GM18508 (cell line): Measurements from ENCODE around the gene SLC4A7.
A peak's percentile ranks its signal among the peaks of the same experiment; 100 is the strongest.

ENCODE experiments used
- ATAC-seq: cut with Tn5 transposase; IDR thresholded peaks from one replicate; pipeline ENCODE4 v1.9.1; 2021; ENCODE audit warnings: moderate number of reproducible peaks; ENCODE audit not compliant: insufficient read depth, unreplicated experiment

Gene SLC4A7

GRCh38 chr3:27368831-27369607 lies 115.2 kb downstream of the SLC4A7 start, which contains the start of gene NEK10:
TSS of gene NEK10 (minus strand) at chr3:27369383. CDS start at chr3:27352882, 16,501 bp downstream.
- peak; percentile 100 for ATAC-seq

- ATAC-seq = no peak
Measured at GRCh38 chr3:27366062-27366591, 118.1 kb downstream of the SLC4A7 start.

GRCh38 chr3:27360113-27361078 lies 123.8 kb downstream of the SLC4A7 start:
- no peak for ATAC-seq

GRCh38 chr3:27358372-27358771 lies 125.8 kb downstream of the SLC4A7 start:
- no peak for ATAC-seq

GRCh38 chr3:27357665-27358258 lies 126.4 kb downstream of the SLC4A7 start:
- ATAC-seq = peak; percentile 82

- ATAC-seq = no peak
Measured at GRCh38 chr3:27356976-27357375, 127.2 kb downstream of the SLC4A7 start.

- no peak for ATAC-seq
Measured at GRCh38 chr3:27354588-27355203, 129.5 kb downstream of the SLC4A7 start.

GRCh38 chr3:27354161-27354560 lies 130.0 kb downstream of the SLC4A7 start:
- no peak for ATAC-seq

GRCh38 chr3:27353221-27353620 lies 131.0 kb downstream of the SLC4A7 start:
- ATAC-seq = no peak

- no peak for ATAC-seq
Measured at GRCh38 chr3:27352047-27352446, 132.1 kb downstream of the SLC4A7 start.

- no peak for ATAC-seq
Measured at GRCh38 chr3:27349832-27350231, 134.4 kb downstream of the SLC4A7 start.

- no peak for ATAC-seq
Measured at GRCh38 chr3:27345959-27346865, 138.0 kb downstream of the SLC4A7 start.

GRCh38 chr3:27345493-27345892 lies 138.7 kb downstream of the SLC4A7 start:
- no peak for ATAC-seq

- no peak for ATAC-seq
Measured at GRCh38 chr3:27345045-27345444, 139.1 kb downstream of the SLC4A7 start.

GRCh38 chr3:27344192-27344591 lies 140.0 kb downstream of the SLC4A7 start:
- no peak for ATAC-seq

GRCh38 chr3:27342267-27342666 lies 141.9 kb downstream of the SLC4A7 start:
- ATAC-seq = no peak

GRCh38 chr3:27340534-27340933 lies 143.7 kb downstream of the SLC4A7 start:
- peak; percentile 86 for ATAC-seq

- no peak for ATAC-seq
Measured at GRCh38 chr3:27335571-27335970, 148.6 kb downstream of the SLC4A7 start.

- no peak for ATAC-seq
Measured at GRCh38 chr3:27333843-27334242, 150.3 kb downstream of the SLC4A7 start.
